ENCODE results near the gene POLD4.

The POLD4 gene

GRCh38 chr11:67378544-67378943, 25.2 kb upstream of the POLD4 start:
- no peak overlapping the region for H3K18ac ChIP-seq (ENCODE audit: low read length)
- H3K36me3 ChIP-seq (ENCODE audit: control insufficient read depth in 1 of 2, insufficient read depth in 2 of 2, low read length in 2 of 2), result no peaks in the 10 kb centered on the region
- no peak overlapping the region for H3K23ac ChIP-seq (ENCODE audit: low read length)
- no peak overlapping the region for H4K8ac ChIP-seq (ENCODE audit: low read depth, low read length)
- no peak overlapping the region for H3K27ac ChIP-seq (ENCODE audit: low read depth, low read length)
- peaks cover 18 to 25% of the 10 kb centered on the region in 2 experiments for H3K4me1 ChIP-seq (ENCODE audit: control insufficient read depth in 1 of 2, insufficient read depth in 2 of 2, low read length in 2 of 2)
- no peak overlapping the region for H3K4me2 ChIP-seq (ENCODE audit: low read length)
- no peak overlapping the region for H4K12ac ChIP-seq (ENCODE audit: low read depth, low read length)
- DNase-seq, result no peak
- H3K79me1 ChIP-seq (ENCODE audit: low read length), result peaks cover 17% of the 10 kb centered on the region
- no peak overlapping the region for H2AK5ac ChIP-seq (ENCODE audit: low read length)
- H2BK12ac ChIP-seq (ENCODE audit: low read length), result no peak overlapping the region
- H3K9ac ChIP-seq (ENCODE audit: low read length), result no peak overlapping the region
- no peak overlapping the region for H3K4ac ChIP-seq (ENCODE audit: low read depth, low read length)
- H2BK5ac ChIP-seq (ENCODE audit: low read depth, low read length, poor library complexity), result no peak overlapping the region
- H3K4me3 ChIP-seq (ENCODE audit: low read depth, low read length), result no peak overlapping the region
- H3K79me2 ChIP-seq (ENCODE audit: control insufficient read depth, insufficient read depth, low read length, poor library complexity), result no peaks in the 10 kb centered on the region
- no peak overlapping the region for H2BK120ac ChIP-seq (ENCODE audit: insufficient read depth, low read length, poor library complexity)
- peaks cover 15% of the 10 kb centered on the region for H3K27me3 ChIP-seq (ENCODE audit: insufficient read depth, low read length)
- no peak overlapping the region for H3K14ac ChIP-seq (ENCODE audit: low read length)
- WGBS (ENCODE audit: extremely low coverage, insufficient coverage, insufficient read length), result no CpG with 5 or more reads among the region's 4 CpGs
- H4K91ac ChIP-seq (ENCODE audit: low read depth, low read length), result no peak overlapping the region
- no peak overlapping the region for H2AFZ ChIP-seq (ENCODE audit: insufficient read depth, low read length, poor library complexity)
- peaks cover 1% of the 10 kb centered on the region for H3K9me3 ChIP-seq (ENCODE audit: insufficient read depth, low read depth, low read length)

- no CpG with 5 or more reads among the region's 6 CpGs for WGBS (ENCODE audit: extremely low coverage, insufficient coverage, insufficient read length)
Measured at GRCh38 chr11:67376873-67377808, 23.8 kb upstream of the POLD4 start.

GRCh38 chr11:67376063-67376820, 22.9 kb upstream of the POLD4 start:
- H4K91ac ChIP-seq (ENCODE audit: low read depth, low read length), result no peak overlapping the region
- H3K36me3 ChIP-seq (ENCODE audit: control insufficient read depth in 1 of 2, insufficient read depth in 2 of 2, low read length in 2 of 2), result no peaks in the 10 kb centered on the region
- H4K12ac ChIP-seq (ENCODE audit: low read depth, low read length), result no peak overlapping the region
- no peak overlapping the region for H3K27ac ChIP-seq (ENCODE audit: low read depth, low read length)
- H3K9ac ChIP-seq (ENCODE audit: low read length), result no peak overlapping the region
- H2BK12ac ChIP-seq (ENCODE audit: low read length), result no peak overlapping the region
- no peak overlapping the region for H2AFZ ChIP-seq (ENCODE audit: insufficient read depth, low read length, poor library complexity)
- H3K79me1 ChIP-seq (ENCODE audit: low read length), result peaks cover 30% of the 10 kb centered on the region
- H3K4ac ChIP-seq (ENCODE audit: low read depth, low read length), result no peak overlapping the region
- WGBS (ENCODE audit: extremely low coverage, insufficient coverage, insufficient read length), result no CpG with 5 or more reads among the region's 7 CpGs
- H4K8ac ChIP-seq (ENCODE audit: low read depth, low read length), result no peak overlapping the region
- H3K23ac ChIP-seq (ENCODE audit: low read length), result no peak overlapping the region
- H3K18ac ChIP-seq (ENCODE audit: low read length), result no peak overlapping the region
- H2AK5ac ChIP-seq (ENCODE audit: low read length), result peak overlapping the region; percentile 44
- H3K4me2 ChIP-seq (ENCODE audit: low read length), result no peak overlapping the region
- no peak overlapping the region for H3K14ac ChIP-seq (ENCODE audit: low read length)
- H2BK5ac ChIP-seq (ENCODE audit: low read depth, low read length, poor library complexity), result no peak overlapping the region
- no peak overlapping the region for H3K4me3 ChIP-seq (ENCODE audit: low read depth, low read length)
- H2BK120ac ChIP-seq (ENCODE audit: insufficient read depth, low read length, poor library complexity), result no peak overlapping the region
- peaks cover 5% of the 10 kb centered on the region for H3K79me2 ChIP-seq (ENCODE audit: control insufficient read depth, insufficient read depth, low read length, poor library complexity)
- peaks cover 15% of the 10 kb centered on the region for H3K27me3 ChIP-seq (ENCODE audit: insufficient read depth, low read length)
- peaks cover 28 to 35% of the 10 kb centered on the region in 2 experiments for H3K4me1 ChIP-seq (ENCODE audit: control insufficient read depth in 1 of 2, insufficient read depth in 2 of 2, low read length in 2 of 2)
- peaks cover 1% of the 10 kb centered on the region for H3K9me3 ChIP-seq (ENCODE audit: insufficient read depth, low read depth, low read length)
- no peak for DNase-seq

More at GRCh38 chr11:67376873-67377808, 23.8 kb upstream of the POLD4 start:
- Histone ChIP-seq H3K4me2 (ENCODE audit: low read length) (no peak overlapping the region), H3K18ac (ENCODE audit: low read length) (no peak overlapping the region), H3K36me3 (ENCODE audit: control insufficient read depth in 1 of 2, insufficient read depth in 2 of 2, low read length in 2 of 2) (no peaks in the 10 kb centered on the region), H3K4ac (ENCODE audit: low read depth, low read length) (no peak overlapping the region), H4K8ac (ENCODE audit: low read depth, low read length) (no peak overlapping the region), H3K14ac (ENCODE audit: low read length) (no peak overlapping the region), H3K23ac (ENCODE audit: low read length) (no peak overlapping the region), H3K27me3 (ENCODE audit: insufficient read depth, low read length) (peaks cover 15% of the 10 kb centered on the region), H3K4me3 (ENCODE audit: low read depth, low read length) (no peak overlapping the region), H3K79me2 (ENCODE audit: control insufficient read depth, insufficient read depth, low read length, poor library complexity) (peaks cover 5% of the 10 kb centered on the region), H2BK120ac (ENCODE audit: insufficient read depth, low read length, poor library complexity) (no peak overlapping the region), H2AK5ac (ENCODE audit: low read length) (no peak overlapping the region), H2AFZ (ENCODE audit: insufficient read depth, low read length, poor library complexity) (no peak overlapping the region), H4K12ac (ENCODE audit: low read depth, low read length) (no peak overlapping the region), H3K9me3 (ENCODE audit: insufficient read depth, low read depth, low read length) (peaks cover 1% of the 10 kb centered on the region), H3K4me1 (ENCODE audit: control insufficient read depth in 1 of 2, insufficient read depth in 2 of 2, low read length in 2 of 2) (peaks cover 19 to 26% of the 10 kb centered on the region in 2 experiments), H4K91ac (ENCODE audit: low read depth, low read length) (peak overlapping the region; percentile 8), H3K27ac (ENCODE audit: low read depth, low read length) (no peak overlapping the region), H3K79me1 (ENCODE audit: low read length) (peaks cover 27% of the 10 kb centered on the region), H3K9ac (ENCODE audit: low read length) (no peak overlapping the region), H2BK12ac (ENCODE audit: low read length) (no peak overlapping the region), H2BK5ac (ENCODE audit: low read depth, low read length, poor library complexity) (no peak overlapping the region)
- no peak for DNase-seq

- Histone ChIP-seq H3K23ac (ENCODE audit: low read length) (no peak overlapping the region), H3K4me1 (ENCODE audit: control insufficient read depth in 1 of 2, insufficient read depth in 2 of 2, low read length in 2 of 2) (peaks cover 35 to 42% of the 10 kb centered on the region in 2 experiments), H3K36me3 (ENCODE audit: control insufficient read depth in 1 of 2, insufficient read depth in 2 of 2, low read length in 2 of 2) (no peaks in the 10 kb centered on the region), H3K27ac (ENCODE audit: low read depth, low read length) (no peak overlapping the region), H3K79me1 (ENCODE audit: low read length) (peaks cover 30% of the 10 kb centered on the region), H2BK12ac (ENCODE audit: low read length) (no peak overlapping the region), H2AFZ (ENCODE audit: insufficient read depth, low read length, poor library complexity) (no peak overlapping the region), H3K14ac (ENCODE audit: low read length) (no peak overlapping the region), H3K9me3 (ENCODE audit: insufficient read depth, low read depth, low read length) (peaks cover 1% of the 10 kb centered on the region), H4K12ac (ENCODE audit: low read depth, low read length) (no peak overlapping the region), H3K4me2 (ENCODE audit: low read length) (peak overlapping the region; percentile 37), H4K8ac (ENCODE audit: low read depth, low read length) (no peak overlapping the region), H3K4ac (ENCODE audit: low read depth, low read length) (no peak overlapping the region), H2BK5ac (ENCODE audit: low read depth, low read length, poor library complexity) (no peak overlapping the region), H3K79me2 (ENCODE audit: control insufficient read depth, insufficient read depth, low read length, poor library complexity) (peaks cover 5% of the 10 kb centered on the region), H3K27me3 (ENCODE audit: insufficient read depth, low read length) (peaks cover 15% of the 10 kb centered on the region), H3K9ac (ENCODE audit: low read length) (no peak overlapping the region), H3K18ac (ENCODE audit: low read length) (no peak overlapping the region), H4K91ac (ENCODE audit: low read depth, low read length) (no peak overlapping the region), H2BK120ac (ENCODE audit: insufficient read depth, low read length, poor library complexity) (no peak overlapping the region), H3K4me3 (ENCODE audit: low read depth, low read length) (no peak overlapping the region), H2AK5ac (ENCODE audit: low read length) (peak overlapping the region; percentile 69)
- DNase-seq, result no peak
- WGBS (ENCODE audit: extremely low coverage, insufficient coverage, insufficient read length), result no CpG with 5 or more reads among the region's 15 CpGs
Measured at GRCh38 chr11:67375320-67376055, 22.1 kb upstream of the POLD4 start.

Data from trophoblast cell (in vitro differentiated cells and primary cell).